H1 (cell line): ENCODE measurements around the gene BEAN1.

Experiments
- CEBPB ChIP-seq: IDR thresholded peaks from 2 replicates; pipeline ENCODE4 v1.6.1; 2012; ENCODE audit warnings: low read depth, low read length
- EP300 ChIP-seq, 2 experiments: IDR thresholded peaks; 1 replicate in 1 of 2; 2 replicates in 1 of 2; pipeline ENCODE4 v1.6.1; 2011 to 2012; ENCODE audit warnings: low read depth in 2 of 2, low read length in 2 of 2, mild to moderate bottlenecking in 2 of 2, borderline replicate concordance in 1 of 2, inconsistent platforms in 1 of 2, moderate library complexity in 1 of 2
- NANOG ChIP-seq: IDR thresholded peaks from 2 replicates; pipeline ENCODE4 v1.6.1; 2011; ENCODE audit warnings: low read length, low read depth, mild to moderate bottlenecking, inconsistent platforms; ENCODE audit not compliant: insufficient read depth, poor library complexity, severe bottlenecking
- POLR2A ChIP-seq, 2 experiments: IDR thresholded peaks; 1 replicate in 1 of 2; 2 replicates in 1 of 2; pipeline ENCODE4 v1.6.1; 2011; ENCODE audit warnings: low read depth in 2 of 2, low read length in 2 of 2, mild to moderate bottlenecking in 2 of 2; ENCODE audit errors: control extremely low read depth in 1 of 2
- SIX5 ChIP-seq: IDR thresholded peaks from 2 replicates; pipeline ENCODE4 v1.6.1; 2011; ENCODE audit warnings: mild to moderate bottlenecking, low read depth, low read length
- YY1 ChIP-seq: IDR thresholded peaks from 2 replicates; pipeline ENCODE4 v1.6.1; 2011; ENCODE audit warnings: low read depth, mild to moderate bottlenecking, low read length
- TF ChIP-seq, protein P1 (sequence below), 3 experiments: IDR thresholded peaks; 1 replicate in 2 of 3; 2 replicates in 1 of 3; pipeline versions ENCODE4 v1.5.1 to v1.6.1; 2011; ENCODE audit warnings: low read length in 3 of 3, mild to moderate bottlenecking in 3 of 3, inconsistent platforms in 2 of 3, low read depth in 1 of 3, moderate library complexity in 1 of 3; ENCODE audit not compliant: insufficient read depth in 1 of 3; ENCODE audit errors: control extremely low read depth in 1 of 3

DNA sequence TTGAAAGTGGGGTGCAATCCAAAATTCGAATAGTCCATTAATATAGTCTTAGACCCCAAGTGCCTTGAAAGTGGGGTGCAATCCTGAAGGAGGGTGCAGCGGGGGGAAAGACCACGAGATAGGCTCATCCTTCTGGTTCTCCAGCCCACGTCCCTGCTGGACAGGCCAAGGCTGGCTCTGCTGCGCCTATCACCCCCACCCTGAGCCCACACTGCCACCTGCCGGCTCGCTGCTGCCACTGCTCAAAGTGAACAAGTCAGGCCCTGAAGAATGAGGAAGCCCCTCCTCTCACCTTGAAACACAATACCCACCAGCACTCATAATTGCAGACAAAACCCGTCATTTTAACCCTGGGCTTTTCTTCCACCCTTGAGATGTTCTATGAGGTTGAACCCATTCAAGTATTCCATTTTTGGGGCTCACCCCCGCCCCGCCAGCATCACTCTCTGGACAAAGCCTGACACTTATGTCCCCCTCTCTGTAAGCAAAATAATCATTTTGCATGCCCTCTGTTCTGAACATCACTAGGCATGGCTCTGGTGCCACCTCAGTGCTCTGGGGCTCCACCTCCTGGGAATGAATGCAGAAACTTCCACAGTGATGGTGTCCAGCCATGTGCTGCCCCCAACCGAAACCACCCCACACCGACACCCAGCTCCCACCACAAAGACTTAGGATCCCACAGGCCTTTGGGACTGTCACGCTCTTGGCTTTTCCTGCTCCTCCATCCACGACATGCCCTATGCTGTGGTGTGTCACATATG is 56.8 kb downstream of the BEAN1 start:
- TF ChIP-seq POLR2A (IDR thresholded peaks at IDR 0.05; ENCODE audit: control extremely low read depth in 1 of 2, low read depth in 2 of 2, low read length in 2 of 2) (no peak), YY1 (no peak), NANOG (no peak), CEBPB (no peak), SIX5 (no peak), EP300 (IDR thresholded peaks at IDR 0.05; ENCODE audit: borderline replicate concordance in 1 of 2, low read depth in 2 of 2, low read length in 2 of 2) (no peak)
- TF ChIP-seq, protein P1, sequence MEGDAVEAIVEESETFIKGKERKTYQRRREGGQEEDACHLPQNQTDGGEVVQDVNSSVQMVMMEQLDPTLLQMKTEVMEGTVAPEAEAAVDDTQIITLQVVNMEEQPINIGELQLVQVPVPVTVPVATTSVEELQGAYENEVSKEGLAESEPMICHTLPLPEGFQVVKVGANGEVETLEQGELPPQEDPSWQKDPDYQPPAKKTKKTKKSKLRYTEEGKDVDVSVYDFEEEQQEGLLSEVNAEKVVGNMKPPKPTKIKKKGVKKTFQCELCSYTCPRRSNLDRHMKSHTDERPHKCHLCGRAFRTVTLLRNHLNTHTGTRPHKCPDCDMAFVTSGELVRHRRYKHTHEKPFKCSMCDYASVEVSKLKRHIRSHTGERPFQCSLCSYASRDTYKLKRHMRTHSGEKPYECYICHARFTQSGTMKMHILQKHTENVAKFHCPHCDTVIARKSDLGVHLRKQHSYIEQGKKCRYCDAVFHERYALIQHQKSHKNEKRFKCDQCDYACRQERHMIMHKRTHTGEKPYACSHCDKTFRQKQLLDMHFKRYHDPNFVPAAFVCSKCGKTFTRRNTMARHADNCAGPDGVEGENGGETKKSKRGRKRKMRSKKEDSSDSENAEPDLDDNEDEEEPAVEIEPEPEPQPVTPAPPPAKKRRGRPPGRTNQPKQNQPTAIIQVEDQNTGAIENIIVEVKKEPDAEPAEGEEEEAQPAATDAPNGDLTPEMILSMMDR (IDR thresholded peaks at IDR 0.05; ENCODE audit: control extremely low read depth in 1 of 3, insufficient read depth in 1 of 3, low read depth in 1 of 3, low read length in 3 of 3): peak; percentile 97 to 99 (median 99)
